Neural cell (in vitro differentiated cells): ENCODE results near the gene ADCY7. TPM values are rescaled to one million over a fixed set of nuclear protein-coding genes. Genes with fewer than 3 reads are reported as not detected.

Experiments used
- H2AFZ ChIP-seq: fragments of 200-600, 300-800 bp; sonication (generic), shearing (Covaris generic); 2 replicates; pipeline ENCODE4 v1.6.0; 2014; ENCODE audit warnings: low read depth, mild to moderate bottlenecking, antibody characterized with exemption, low read length, moderate library complexity
- H3F3A ChIP-seq: fragments of 200-600 bp; shearing (Covaris generic); 2 replicates; pipeline ENCODE4 v1.6.1; 2016; ENCODE audit warnings: mild to moderate bottlenecking, moderate library complexity, mixed read lengths, antibody characterized with exemption, low read length; ENCODE audit not compliant: insufficient read depth, poor library complexity, severe bottlenecking
- H3K27ac ChIP-seq: fragments of 200-600, 300-800 bp; sonication (generic), shearing (Covaris generic); 2 replicates; pipeline ENCODE4 v1.5.1; 2014; ENCODE audit warnings: mild to moderate bottlenecking, low read length, moderate library complexity
- H3K27me3 ChIP-seq: fragments of 300-800, 200-600 bp; sonication (generic), shearing (Covaris generic); 2 replicates; pipeline ENCODE4 v1.6.0; 2014; ENCODE audit warnings: mild to moderate bottlenecking, low read depth, low read length, moderate library complexity; ENCODE audit not compliant: insufficient read depth
- H3K36me3 ChIP-seq: fragments of 300-800, 200-600 bp; sonication (generic), shearing (Covaris generic); 2 replicates; pipeline ENCODE4 v1.5.1; 2014; ENCODE audit warnings: mild to moderate bottlenecking, antibody characterized with exemption, low read length, moderate library complexity; ENCODE audit not compliant: insufficient read depth
- H3K4me2 ChIP-seq: fragments of 300-800, 200-600 bp; sonication (generic), shearing (Covaris generic); 2 replicates; pipeline ENCODE4 v1.6.0; 2014; ENCODE audit warnings: mild to moderate bottlenecking, low read length
- H3K4me3 ChIP-seq: fragments of 300-800, 200-600 bp; sonication (generic), shearing (Covaris generic); 2 replicates; pipeline ENCODE4 v1.5.1; 2014; ENCODE audit warnings: mild to moderate bottlenecking, low read length, moderate library complexity
- H3K79me2 ChIP-seq: fragments of 200-600 bp; shearing (Covaris generic); replicated peaks from 2 replicates; pipeline ENCODE4 v1.6.0; 2014; ENCODE audit warnings: mild to moderate bottlenecking, low read length, moderate library complexity; ENCODE audit not compliant: insufficient read depth
- H3K9ac ChIP-seq: fragments of 300-800, 200-600 bp; sonication (generic), shearing (Covaris generic); 2 replicates; pipeline ENCODE4 v1.6.1; 2016; ENCODE audit warnings: mild to moderate bottlenecking, low read length, mixed read lengths
- H3K9me2 ChIP-seq: fragments of 200-600 bp; shearing (Covaris generic); 2 replicates; pipeline ENCODE4 v1.6.1; 2016; ENCODE audit warnings: mild to moderate bottlenecking, low read length, mixed read lengths; ENCODE audit not compliant: insufficient read depth
- H3K9me3 ChIP-seq: fragments of 200-600, 300-800 bp; sonication (generic), shearing (Covaris generic); 2 replicates; pipeline ENCODE4 v1.6.1; 2016; ENCODE audit warnings: mild to moderate bottlenecking, mixed run types, low read length, moderate library complexity, mixed read lengths
- H4K20me1 ChIP-seq: fragments of 200-600 bp; shearing (Covaris generic); 2 replicates; pipeline ENCODE4 v1.6.1; 2016; ENCODE audit warnings: mild to moderate bottlenecking, mixed run types; ENCODE audit not compliant: insufficient read depth
- EP300 ChIP-seq: fragments of 450-650 bp; conservative IDR thresholded peaks from 2 replicates; pipeline ENCODE4 v1.6.1; 2014; ENCODE audit warnings: antibody characterized with exemption, mild to moderate bottlenecking, moderate library complexity; ENCODE audit not compliant: poor library complexity, severe bottlenecking
- EZH2 ChIP-seq: fragments of 200-600, 300-800 bp; shearing (Covaris generic), sonication (generic); IDR thresholded peaks from 2 replicates; pipeline ENCODE4 v1.6.1; 2014; ENCODE audit warnings: antibody characterized with exemption, low read length, borderline replicate concordance, mild to moderate bottlenecking; ENCODE audit not compliant: insufficient read depth, poor library complexity, severe bottlenecking
- MXI1 ChIP-seq: fragments of 450-650 bp; conservative IDR thresholded peaks from 2 replicates; pipeline ENCODE4 v1.6.1; 2014; ENCODE audit warnings: antibody characterized with exemption, mild to moderate bottlenecking; ENCODE audit not compliant: poor library complexity, severe bottlenecking
- POLR2AphosphoS5 ChIP-seq: IDR thresholded peaks from 2 replicates; pipeline ENCODE4 v1.6.1; 2012
- RAD21 ChIP-seq: fragments of 450-650 bp; conservative IDR thresholded peaks from 2 replicates; pipeline ENCODE4 v1.6.1; 2014; ENCODE audit warnings: antibody characterized with exemption, mild to moderate bottlenecking, moderate library complexity
- SMC3 ChIP-seq: fragments of 450-650 bp; conservative IDR thresholded peaks from 2 replicates; pipeline ENCODE4 v1.6.1; 2014; ENCODE audit warnings: antibody characterized with exemption, mild to moderate bottlenecking, moderate library complexity; ENCODE audit not compliant: poor library complexity
- TAF1 ChIP-seq: IDR thresholded peaks from 2 replicates; pipeline ENCODE4 v1.6.1; 2012; ENCODE audit warnings: low read depth
- polyA plus RNA-seq: library from polyadenylated mRNA; depleted of rRNA; stranded (reverse); fragments of >200 nt; gene quantifications from 2 replicates; pipeline ENCODE4 v1.2.3, GENCODE V29; 2014
- TF ChIP-seq, protein P1 (sequence below): fragments of 450-650 bp; IDR thresholded peaks from 2 replicates; pipeline ENCODE4 v1.5.1; 2014; ENCODE audit warnings: antibody characterized with exemption, mild to moderate bottlenecking, moderate library complexity; ENCODE audit not compliant: poor library complexity, severe bottlenecking
- TF ChIP-seq, protein P2 (sequence below): IDR thresholded peaks from 2 replicates; pipeline ENCODE4 v1.6.1; 2012; ENCODE audit warnings: borderline replicate concordance

ADCY7 gene
- polyA plus RNA-seq, 1 donor from 2014 or later, result 2.0 TPM

DNA sequence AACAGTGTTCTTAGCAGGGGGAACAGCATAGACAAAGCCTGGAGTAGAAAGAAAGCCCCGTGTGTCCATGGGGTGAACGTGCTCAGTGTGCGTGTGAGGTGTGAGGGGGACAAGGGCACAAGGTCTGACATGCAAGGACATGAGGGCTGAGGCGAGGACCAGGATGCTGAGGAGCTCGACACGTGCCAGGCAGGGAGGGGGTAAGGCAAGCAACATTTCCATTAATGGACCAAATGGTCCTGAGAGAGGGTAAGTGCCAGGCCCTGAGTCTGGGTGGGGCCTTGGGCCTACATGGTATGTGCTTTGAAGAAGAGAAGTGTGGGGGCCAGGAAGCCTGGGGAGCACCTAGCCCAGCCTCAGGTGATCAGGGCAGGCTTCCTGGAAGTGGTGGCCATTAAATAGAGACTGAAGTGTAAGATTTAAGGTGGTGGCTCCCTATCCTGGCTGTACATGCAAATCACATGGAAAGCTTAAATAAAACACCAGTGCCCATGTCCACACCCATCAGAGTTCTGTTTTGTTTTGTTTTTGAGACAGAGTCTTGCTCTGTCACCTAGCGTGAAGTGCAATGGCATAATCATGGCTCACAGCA is 29.3 kb downstream of the ADCY7 start:
- no peaks in the 10 kb centered on the region for H3K27me3 ChIP-seq
- no peaks in the 10 kb centered on the region for H4K20me1 ChIP-seq
- no peak overlapping the region for H3K4me3 ChIP-seq
- TF ChIP-seq POLR2AphosphoS5 (no peak), MXI1 (no peak), EP300 (no peak), SMC3 (no peak), TAF1 (no peak), EZH2 (no peak), RAD21 (no peak)
- TF ChIP-seq, protein P1, sequence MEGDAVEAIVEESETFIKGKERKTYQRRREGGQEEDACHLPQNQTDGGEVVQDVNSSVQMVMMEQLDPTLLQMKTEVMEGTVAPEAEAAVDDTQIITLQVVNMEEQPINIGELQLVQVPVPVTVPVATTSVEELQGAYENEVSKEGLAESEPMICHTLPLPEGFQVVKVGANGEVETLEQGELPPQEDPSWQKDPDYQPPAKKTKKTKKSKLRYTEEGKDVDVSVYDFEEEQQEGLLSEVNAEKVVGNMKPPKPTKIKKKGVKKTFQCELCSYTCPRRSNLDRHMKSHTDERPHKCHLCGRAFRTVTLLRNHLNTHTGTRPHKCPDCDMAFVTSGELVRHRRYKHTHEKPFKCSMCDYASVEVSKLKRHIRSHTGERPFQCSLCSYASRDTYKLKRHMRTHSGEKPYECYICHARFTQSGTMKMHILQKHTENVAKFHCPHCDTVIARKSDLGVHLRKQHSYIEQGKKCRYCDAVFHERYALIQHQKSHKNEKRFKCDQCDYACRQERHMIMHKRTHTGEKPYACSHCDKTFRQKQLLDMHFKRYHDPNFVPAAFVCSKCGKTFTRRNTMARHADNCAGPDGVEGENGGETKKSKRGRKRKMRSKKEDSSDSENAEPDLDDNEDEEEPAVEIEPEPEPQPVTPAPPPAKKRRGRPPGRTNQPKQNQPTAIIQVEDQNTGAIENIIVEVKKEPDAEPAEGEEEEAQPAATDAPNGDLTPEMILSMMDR, result no peak
- TF ChIP-seq, protein P2, sequence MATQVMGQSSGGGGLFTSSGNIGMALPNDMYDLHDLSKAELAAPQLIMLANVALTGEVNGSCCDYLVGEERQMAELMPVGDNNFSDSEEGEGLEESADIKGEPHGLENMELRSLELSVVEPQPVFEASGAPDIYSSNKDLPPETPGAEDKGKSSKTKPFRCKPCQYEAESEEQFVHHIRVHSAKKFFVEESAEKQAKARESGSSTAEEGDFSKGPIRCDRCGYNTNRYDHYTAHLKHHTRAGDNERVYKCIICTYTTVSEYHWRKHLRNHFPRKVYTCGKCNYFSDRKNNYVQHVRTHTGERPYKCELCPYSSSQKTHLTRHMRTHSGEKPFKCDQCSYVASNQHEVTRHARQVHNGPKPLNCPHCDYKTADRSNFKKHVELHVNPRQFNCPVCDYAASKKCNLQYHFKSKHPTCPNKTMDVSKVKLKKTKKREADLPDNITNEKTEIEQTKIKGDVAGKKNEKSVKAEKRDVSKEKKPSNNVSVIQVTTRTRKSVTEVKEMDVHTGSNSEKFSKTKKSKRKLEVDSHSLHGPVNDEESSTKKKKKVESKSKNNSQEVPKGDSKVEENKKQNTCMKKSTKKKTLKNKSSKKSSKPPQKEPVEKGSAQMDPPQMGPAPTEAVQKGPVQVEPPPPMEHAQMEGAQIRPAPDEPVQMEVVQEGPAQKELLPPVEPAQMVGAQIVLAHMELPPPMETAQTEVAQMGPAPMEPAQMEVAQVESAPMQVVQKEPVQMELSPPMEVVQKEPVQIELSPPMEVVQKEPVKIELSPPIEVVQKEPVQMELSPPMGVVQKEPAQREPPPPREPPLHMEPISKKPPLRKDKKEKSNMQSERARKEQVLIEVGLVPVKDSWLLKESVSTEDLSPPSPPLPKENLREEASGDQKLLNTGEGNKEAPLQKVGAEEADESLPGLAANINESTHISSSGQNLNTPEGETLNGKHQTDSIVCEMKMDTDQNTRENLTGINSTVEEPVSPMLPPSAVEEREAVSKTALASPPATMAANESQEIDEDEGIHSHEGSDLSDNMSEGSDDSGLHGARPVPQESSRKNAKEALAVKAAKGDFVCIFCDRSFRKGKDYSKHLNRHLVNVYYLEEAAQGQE, result no peak
- no peaks in the 10 kb centered on the region for H3K9me3 ChIP-seq
- no peaks in the 10 kb centered on the region for H3K36me3 ChIP-seq
- H3K9me2 ChIP-seq, result no peaks in the 10 kb centered on the region
- no peak overlapping the region for H3K9ac ChIP-seq
- H3K4me2 ChIP-seq, result no peak overlapping the region
- no peaks in the 10 kb centered on the region for H3F3A ChIP-seq
- H2AFZ ChIP-seq, result no peak overlapping the region
- no peaks in the 10 kb centered on the region for H3K79me2 ChIP-seq
- no peak overlapping the region for H3K27ac ChIP-seq

DNA sequence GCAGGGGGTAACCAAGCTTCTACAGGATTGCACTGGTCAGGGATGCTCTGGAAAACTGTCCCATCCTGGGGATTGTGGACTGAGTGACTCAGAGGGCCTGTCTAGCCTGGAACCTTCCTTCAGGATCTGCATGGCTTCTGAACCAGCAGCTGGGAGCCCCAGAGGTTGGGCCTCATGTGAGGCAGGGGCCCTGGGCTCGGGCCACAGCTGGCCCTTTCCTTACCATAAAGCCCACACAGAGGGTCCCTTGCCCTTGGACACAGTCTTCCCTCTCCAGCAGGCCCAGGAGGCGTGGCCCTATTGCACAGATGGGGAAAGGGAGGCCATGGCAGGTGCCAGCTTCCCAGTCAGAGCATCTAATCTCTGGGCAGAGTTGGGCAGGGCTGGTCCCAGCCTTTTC is 30.5 kb downstream of the ADCY7 start:
- Histone ChIP-seq H3K9ac (no peak overlapping the region), H4K20me1 (no peaks in the 10 kb centered on the region), H3K27ac (no peak overlapping the region), H3F3A (no peaks in the 10 kb centered on the region), H2AFZ (no peak overlapping the region), H3K4me3 (no peak overlapping the region), H3K9me3 (no peaks in the 10 kb centered on the region), H3K27me3 (no peaks in the 10 kb centered on the region), H3K79me2 (no peaks in the 10 kb centered on the region), H3K4me2 (no peak overlapping the region), H3K9me2 (no peaks in the 10 kb centered on the region), H3K36me3 (no peaks in the 10 kb centered on the region)
- TF ChIP-seq EZH2 (no peak), TAF1 (no peak), EP300 (no peak), MXI1 (no peak), SMC3 (no peak), RAD21 (no peak), POLR2AphosphoS5 (no peak)
- TF ChIP-seq, protein P2, result no peak
- TF ChIP-seq, protein P1, result no peak
